K562 (cell line): ENCODE data around the gene SSR2. TPM values are rescaled to one million over a fixed set of nuclear protein-coding genes. Genes with fewer than 3 reads are reported as not detected.

Experiments used
- CAMTA2 ChIP-seq: fragments of 250-450 bp; sonication (Bioruptor Pico); conservative IDR thresholded peaks from 2 replicates; pipeline ENCODE4 v1.5.1; 2022
- CHD1 ChIP-seq: fragments of 200-600 bp; sonication (generic); IDR thresholded peaks from one replicate; pipeline ENCODE4 v1.6.1; 2012; ENCODE audit warnings: mild to moderate bottlenecking, moderate library complexity, low read length, inconsistent platforms
- ELK3 ChIP-seq: fragments of 450-650 bp; formaldehyde crosslinking; IDR thresholded peaks from 2 replicates; pipeline ENCODE4 v1.4.0; 2020; ENCODE audit warnings: mild to moderate bottlenecking
- HCFC1 ChIP-seq: IDR thresholded peaks from 2 replicates; pipeline ENCODE4 v1.6.1; 2012; ENCODE audit warnings: low read depth, low read length, improper control_type of control experiment
- KAT2B ChIP-seq: IDR thresholded peaks from one replicate; pipeline ENCODE4 v1.6.1; 2012; ENCODE audit warnings: low read depth, mild to moderate bottlenecking, control low read depth, inconsistent platforms, low read length, moderate library complexity
- KDM1A ChIP-seq, 2 experiments: fragments of 450-650 bp; IDR thresholded peaks; 2 replicates each; pipeline ENCODE4 v1.6.1; 2016; ENCODE audit warnings: mild to moderate bottlenecking in 2 of 2
- MAFF ChIP-seq: IDR thresholded peaks from 2 replicates; pipeline ENCODE4 v1.6.1; 2012; ENCODE audit warnings: low read length, improper control_type of control experiment
- MYC ChIP-seq, 2 experiments: fragments of 250-450 bp in 1 of 2; sonication (Bioruptor Pico) in 1 of 2; IDR thresholded peaks; 2 replicates each; pipeline versions ENCODE4 v1.5.1 to v1.6.1; 2012 to 2021; ENCODE audit warnings: low read depth in 2 of 2, borderline replicate concordance in 1 of 2, improper control_type of control experiment in 1 of 2, low read length in 1 of 2, mild to moderate bottlenecking in 1 of 2, moderate library complexity in 1 of 2
- NFRKB ChIP-seq: fragments of 450-650 bp; IDR thresholded peaks from 2 replicates; pipeline ENCODE4 v1.6.1; 2016; ENCODE audit warnings: low read depth
- PRMT5 ChIP-seq: sonication (generic); formaldehyde crosslinking; IDR thresholded peaks from 2 replicates; pipeline ENCODE4 v1.5.0; 2020; ENCODE audit warnings: missing genetic modification reagents
- SAFB ChIP-seq: fragments of 200-400 bp; formaldehyde crosslinking; IDR thresholded peaks from 2 replicates; pipeline ENCODE4 v1.6.1; 2017; ENCODE audit warnings: low read depth, low read length, borderline replicate concordance
- SETDB1 ChIP-seq: IDR thresholded peaks from one replicate; pipeline ENCODE4 v1.6.1; 2012; ENCODE audit warnings: low read length, control low read depth, inconsistent platforms
- SREBF1 ChIP-seq: fragments of 150-350 bp; IDR thresholded peaks from 2 replicates; pipeline ENCODE4 v1.6.1; 2014; ENCODE audit warnings: antibody characterized with exemption, low read depth, low read length, borderline replicate concordance
- TAF7 ChIP-seq: fragments of 450-650 bp; IDR thresholded peaks from 2 replicates; pipeline ENCODE4 v1.6.1; 2016; ENCODE audit warnings: missing genetic modification characterization, missing compliant biosample characterization
- XRCC3 ChIP-seq: fragments of 450-650 bp; IDR thresholded peaks from 2 replicates; pipeline ENCODE4 v1.6.1; 2017; ENCODE audit warnings: mild to moderate bottlenecking, moderate library complexity
- ZBTB8A ChIP-seq: fragments of 450-650 bp; IDR thresholded peaks from 2 replicates; pipeline ENCODE4 v1.6.1; 2018; ENCODE audit warnings: mild to moderate bottlenecking, moderate library complexity; ENCODE audit not compliant: partially characterized antibody
- ZNF165 ChIP-seq: fragments of 250-450 bp; sonication (Bioruptor Pico); IDR thresholded peaks from 2 replicates; pipeline ENCODE4 v1.4.0; 2020; ENCODE audit warnings: borderline replicate concordance
- ZNF253 ChIP-seq: fragments of 250-450 bp; sonication (Bioruptor Pico); conservative IDR thresholded peaks from 2 replicates; pipeline ENCODE4 v1.6.1; 2021; ENCODE audit warnings: mild to moderate bottlenecking
- ZNF316 ChIP-seq: fragments of 450-650 bp; IDR thresholded peaks from 2 replicates; pipeline ENCODE4 v1.6.1; 2016
- ZNF699 ChIP-seq: fragments of 250-450 bp; sonication (Bioruptor Pico); IDR thresholded peaks from 2 replicates; pipeline ENCODE4 v1.8.0; 2021; ENCODE audit warnings: mild to moderate bottlenecking, moderate library complexity; ENCODE audit not compliant: insufficient replicate concordance
- ZNF740 ChIP-seq, 3 experiments: fragments of 200-800 bp in 1 of 3; sonication (Bioruptor generic) in 1 of 3; sonication (generic) in 1 of 3; formaldehyde crosslinking in 1 of 3; IDR thresholded peaks; 2 replicates each; pipeline versions ENCODE4 v1.6.1 to v1.8.0; 2016 to 2022; ENCODE audit warnings: mild to moderate bottlenecking in 2 of 3, missing compliant biosample characterization in 2 of 3, missing genetic modification characterization in 2 of 3, missing genetic modification reagents in 1 of 3
- polyA plus RNA-seq, 8 experiments: library from polyadenylated mRNA; depleted of rRNA in 4 of 8; stranded (reverse) in 5 of 8; unstranded in 3 of 8; fragments of >200 nt; fragmentation: Nextera tagmentation in 2 of 8; fragmentation: Illumina TruSeq in 1 of 8; extraction: Ambion mirVana in 2 of 8; extraction: Trizol in 1 of 8; gene quantifications; 2 replicates each; pipeline versions ENCODE4 v1.2.1 to v1.2.3, GENCODE V29; 2011 to 2014; ENCODE audit warnings: inconsistent platforms in 1 of 8, missing spikeins in 1 of 8
- total RNA-seq, 7 experiments: library from RNA; depleted of rRNA in 6 of 7; stranded (reverse); fragments of >200 nt in 6 of 7; fragmentation: Illumina TruSeq in 2 of 7; extraction: Trizol in 2 of 7; gene quantifications; 2 replicates each; pipeline versions ENCODE4 v1.2.1 to v1.2.3, GENCODE V29; 2011 to 2021; ENCODE audit warnings: low replicate concordance in 1 of 7
- TF ChIP-seq, protein P1 (sequence below): fragments of 250-450 bp; sonication (Bioruptor Pico); IDR thresholded peaks from 2 replicates; pipeline ENCODE4 v1.8.0; 2022; ENCODE audit warnings: moderate library complexity, mild to moderate bottlenecking, inconsistent platforms

Gene SSR2
- total and polyA plus RNA-seq, 9 of the 15 experiments (the other 6 are each of a cell fraction or from before 2014, with no cell fraction given): 161 to 411 (median 240) TPM

DNA sequence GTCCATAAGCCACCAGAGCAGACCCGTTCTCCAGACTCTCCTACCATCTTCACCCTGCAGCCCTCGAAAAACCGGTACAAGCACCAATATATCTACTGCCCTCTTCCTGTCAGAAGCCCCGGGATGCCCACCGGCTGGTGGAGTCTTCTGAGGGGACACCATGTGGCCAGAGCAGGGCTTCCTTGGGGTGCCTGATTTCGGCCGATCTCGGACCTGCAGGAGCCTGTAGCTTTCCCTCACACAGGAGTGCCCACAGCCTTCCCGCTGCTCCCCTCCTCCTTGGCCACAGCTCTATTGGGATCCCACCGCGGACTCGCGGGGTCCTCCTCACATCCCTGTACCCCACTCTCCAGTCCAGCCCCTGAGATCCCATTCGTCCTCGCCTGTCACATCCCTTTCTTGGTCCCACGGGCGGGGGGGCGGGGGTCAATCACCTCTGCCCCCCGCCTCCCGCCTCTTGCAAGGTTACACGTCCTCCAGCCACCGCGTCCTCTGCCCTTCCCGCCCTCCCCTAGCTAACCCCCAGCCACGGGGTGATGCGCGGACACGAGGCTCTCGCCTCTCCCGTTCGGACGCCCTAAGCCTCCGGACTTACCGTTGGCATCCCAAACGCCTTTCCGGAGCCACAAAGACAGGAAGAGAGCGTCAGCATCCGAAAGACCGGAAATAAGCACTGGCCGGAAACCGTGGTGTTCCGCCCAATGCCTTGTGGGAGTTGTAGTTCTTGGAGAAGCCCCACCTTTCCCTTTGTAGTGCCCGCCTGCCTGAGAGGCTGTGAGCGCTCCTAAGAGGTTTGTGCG lies at the start of gene SSR2 (continued):
- TF ChIP-seq ZNF699 (no peak), CAMTA2 (no peak), KAT2B (no peak), CHD1 (no peak), MAFF (no peak), SREBF1 (no peak), SETDB1 (no peak), ZNF740 (CRISPR knock-in tag; IDR thresholded peaks at IDR 0.05) (no peak), ZNF740 (tag; IDR thresholded peaks at IDR 0.05) (no peak), KDM1A (IDR thresholded peaks at IDR 0.05) (no peak), ZNF253 (CRISPR knock-in tag) (no peak), ZBTB8A (no peak), TAF7 (tag) (no peak), HCFC1 (peak; percentile 95), ELK3 (CRISPR knock-in tag) (no peak), MYC (IDR thresholded peaks at IDR 0.05; ENCODE audit: low read depth, low read length) (peak; percentile 67), MYC (CRISPR knock-in tag; IDR thresholded peaks at IDR 0.05; ENCODE audit: borderline replicate concordance, low read depth) (no peak), ZNF165 (CRISPR knock-in tag) (no peak), SAFB (no peak), ZNF316 (no peak), NFRKB (no peak), PRMT5 (CRISPR knock-in tag) (no peak), XRCC3 (no peak)
- TF ChIP-seq, protein P1, sequence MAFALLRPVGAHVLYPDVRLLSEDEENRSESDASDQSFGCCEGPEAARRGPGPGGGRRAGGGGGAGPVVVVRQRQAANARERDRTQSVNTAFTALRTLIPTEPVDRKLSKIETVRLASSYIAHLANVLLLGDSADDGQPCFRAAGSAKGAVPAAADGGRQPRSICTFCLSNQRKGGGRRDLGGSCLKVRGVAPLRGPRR: no peak
